G401.6 (cell line): ENCODE measurements around the gene ZNF3.
A peak's percentile ranks its signal among the peaks of the same experiment; 100 is the strongest.
"Not testable (repeated sequence)": the region's sequence is repeated elsewhere in the genome, so short reads cannot be mapped to it uniquely, and the experiment has no call there.

Source experiments
- FAIRE-seq: peaks from 2 replicates; lab custom pipeline; 2012; peaks lifted over from hg19 to GRCh38; lab: Jason Lieb, UNC

ZNF3 gene

DNA sequence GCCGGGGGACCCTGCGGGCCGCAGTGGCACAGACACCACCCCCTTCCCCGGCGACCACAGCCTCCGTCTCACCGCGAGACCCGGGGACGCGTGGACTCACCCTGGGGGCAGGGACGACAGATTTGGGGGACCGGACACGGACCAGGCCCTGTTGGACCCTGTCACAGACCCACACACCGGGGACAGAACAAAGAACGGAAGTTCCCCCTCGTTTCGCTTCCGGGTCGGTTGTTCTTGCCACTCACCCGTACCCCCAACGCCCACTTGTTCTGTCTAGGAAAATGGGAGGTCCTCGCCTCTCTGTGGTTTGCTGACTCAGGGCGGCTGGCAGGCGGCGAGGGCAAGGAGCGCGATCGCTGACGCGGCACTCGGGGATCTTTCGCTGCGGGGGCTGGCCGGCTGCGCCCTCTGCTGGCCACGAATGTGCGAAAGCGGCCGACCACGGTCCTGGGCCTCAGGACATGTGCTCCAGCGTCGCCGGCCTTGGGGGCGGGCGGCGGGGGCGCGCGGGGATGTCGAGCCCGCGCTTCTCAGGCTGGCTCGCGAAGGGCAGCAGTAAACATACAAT lies at the start of gene ZNF3:
ZNF3 (minus strand) TSS at position 189 of the 568 bp plus-strand sequence. CDS start 4,366 bp downstream, outside the sequence.
- FAIRE-seq: peak; percentile 96

DNA sequence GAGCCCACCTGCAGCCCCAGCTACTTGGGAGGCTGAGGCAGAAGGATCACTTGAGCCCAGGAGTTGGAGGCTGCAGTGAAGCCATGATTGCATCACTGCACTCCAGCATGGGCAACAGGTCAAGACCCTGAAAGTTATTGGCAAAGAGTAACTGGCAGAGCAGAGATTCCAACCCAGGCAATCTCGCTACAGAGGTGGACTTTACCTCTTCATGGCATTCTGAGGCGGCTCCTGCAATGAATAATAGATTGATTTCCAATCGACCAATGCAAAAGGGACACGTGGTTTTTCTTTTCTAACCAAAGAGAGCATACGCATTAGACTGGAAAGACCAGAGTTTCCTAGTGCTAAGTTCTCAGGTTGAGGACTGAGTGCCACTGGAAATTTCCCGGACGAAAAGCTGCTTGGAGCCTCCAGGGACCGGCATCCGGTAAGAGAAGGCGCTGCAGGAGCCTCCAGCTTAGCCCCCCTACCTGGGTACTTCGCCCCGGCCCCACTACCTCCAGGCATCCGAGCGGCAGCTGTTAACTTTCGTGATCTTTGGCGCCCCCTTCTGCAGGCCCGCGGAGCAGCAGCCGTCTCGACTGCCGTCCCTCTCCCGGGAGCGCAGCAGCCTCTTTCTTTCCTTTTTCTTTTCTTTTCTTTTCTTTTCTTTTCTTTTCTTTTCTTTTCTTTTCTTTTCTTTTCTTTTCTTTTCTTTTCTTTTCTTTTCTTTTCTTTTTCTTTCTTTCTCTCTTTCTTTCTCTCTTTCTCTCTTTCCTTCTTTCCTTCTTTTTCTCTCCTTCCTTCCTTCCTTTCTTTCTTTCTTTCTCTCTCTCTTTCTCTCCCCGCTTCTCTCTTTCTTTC lies 49.3 kb upstream of the ZNF3 start:
- FAIRE-seq: peak; percentile 52

DNA sequence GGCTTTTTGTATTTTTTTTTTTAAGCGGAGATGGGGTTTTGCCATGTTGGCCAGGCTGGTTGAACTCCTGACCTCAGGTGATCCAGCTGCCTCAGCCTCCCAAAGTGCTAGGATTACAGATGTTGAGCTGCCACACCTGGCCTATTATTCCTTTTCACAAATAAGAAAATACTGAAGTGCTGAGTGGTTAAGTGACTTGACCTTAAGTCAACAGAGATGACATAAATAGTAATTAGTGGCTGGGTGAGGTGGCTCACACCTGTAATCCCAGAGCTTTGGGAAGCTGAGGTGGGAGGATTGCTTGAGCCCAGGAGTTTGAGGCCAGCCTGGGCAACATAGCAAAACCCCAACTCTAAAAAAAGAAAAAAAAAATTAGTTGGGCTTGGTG lies 48.7 kb upstream of the ZNF3 start:
- not testable (repeated sequence) for FAIRE-seq

DNA sequence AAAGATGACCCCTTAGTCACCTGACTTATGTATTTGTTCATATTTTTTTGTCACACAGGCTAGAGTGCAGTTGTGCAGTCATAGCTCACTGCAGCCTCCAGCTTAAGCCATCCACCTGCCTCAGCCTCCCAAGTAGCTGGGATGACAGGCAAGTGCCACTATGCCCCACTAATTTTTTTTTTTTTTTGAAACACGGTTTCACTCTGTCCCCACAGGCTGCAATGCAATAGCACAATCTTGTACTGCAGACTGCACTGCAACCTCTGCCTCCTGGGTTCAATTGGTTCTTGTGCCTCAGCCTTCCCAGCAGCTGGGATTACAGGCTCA lies 47.1 kb upstream of the ZNF3 start:
- FAIRE-seq: no peak

DNA sequence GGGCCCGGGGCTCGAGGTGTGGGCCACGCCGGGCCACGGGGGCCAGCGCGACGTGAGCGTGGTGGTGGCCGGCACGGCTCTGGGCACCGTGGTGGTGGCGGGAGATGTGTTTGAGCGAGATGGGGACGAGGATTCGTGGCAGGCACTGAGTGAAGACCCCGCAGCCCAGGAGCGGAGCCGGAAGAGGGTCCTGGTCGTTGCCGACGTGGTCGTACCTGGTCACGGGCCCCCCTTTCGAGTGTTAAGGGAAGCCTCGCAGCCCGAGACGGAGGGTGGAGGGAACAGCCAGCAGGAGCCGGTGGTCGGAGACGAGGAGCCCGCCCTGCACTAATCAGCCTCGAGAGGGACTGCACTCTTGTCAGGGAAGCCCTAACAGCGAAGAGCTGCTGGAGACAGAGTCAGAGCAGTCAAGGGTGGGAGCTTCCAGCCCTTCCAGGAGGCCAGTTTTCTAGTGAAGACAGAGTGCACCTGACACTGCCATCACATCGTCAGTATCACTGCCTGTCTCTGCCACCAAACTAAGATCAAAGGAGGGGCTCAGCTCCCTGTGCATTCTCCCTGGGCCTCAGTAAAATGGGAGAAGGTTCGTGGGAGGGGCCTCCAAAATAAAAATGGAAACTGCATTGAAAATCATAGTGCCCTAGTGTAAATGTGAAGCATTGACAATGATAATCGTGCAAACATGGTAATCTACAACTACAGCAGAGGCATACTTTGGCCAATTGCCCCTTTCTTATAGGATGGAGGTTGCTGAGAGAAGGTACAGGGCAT lies 46.5 kb upstream of the ZNF3 start:
- FAIRE-seq: no peak

DNA sequence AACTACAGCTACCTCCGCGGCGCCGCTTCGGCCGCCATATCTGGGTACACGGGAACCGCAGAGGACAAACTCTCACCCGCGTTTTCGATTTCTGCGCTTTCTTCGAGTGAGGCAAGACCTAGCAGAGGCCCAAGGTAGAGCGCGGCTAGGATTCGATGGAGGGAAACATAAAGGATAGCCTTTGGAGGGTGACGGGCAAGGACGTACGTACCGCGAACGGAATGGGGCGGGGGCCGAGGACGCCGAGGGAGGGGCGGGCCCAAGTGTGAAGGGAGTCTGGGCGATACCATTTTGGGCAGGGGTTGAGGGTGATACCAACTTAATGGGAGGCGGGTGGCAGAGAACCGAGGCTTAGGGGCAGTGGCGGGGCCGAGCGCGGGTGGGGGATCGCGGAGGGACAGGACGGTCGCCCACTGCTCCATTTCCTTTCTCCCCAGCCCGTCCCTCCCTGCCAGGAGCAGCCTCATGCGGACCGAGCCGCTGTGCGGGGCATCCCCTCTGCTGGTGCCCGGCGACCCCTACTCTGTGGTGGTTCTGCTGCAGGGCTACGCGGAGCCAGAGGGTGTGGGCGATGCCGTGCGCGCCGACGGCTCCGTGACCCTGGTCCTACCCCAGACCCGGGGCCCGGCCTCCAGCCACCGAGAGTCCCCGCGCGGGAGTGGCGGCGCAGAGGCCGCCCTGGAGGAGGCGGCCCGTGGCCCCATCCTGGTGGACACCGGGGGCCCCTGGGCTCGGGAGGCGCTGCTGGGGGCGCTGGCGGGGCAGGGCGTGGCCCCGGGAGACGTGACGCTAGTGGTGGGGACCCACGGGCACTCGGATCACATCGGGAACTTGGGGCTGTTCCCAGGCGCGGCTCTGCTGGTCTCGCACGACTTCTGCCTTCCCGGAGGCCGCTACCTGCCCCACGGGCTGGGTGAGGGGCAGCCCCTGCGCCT lies 45.7 kb upstream of the ZNF3 start, which contains the start of gene MBLAC1:
MBLAC1 (plus strand) TSS at position 37 of the 935 bp plus-strand sequence; CDS start at position 466, 429 bp downstream.
- FAIRE-seq: peak; percentile 55

DNA sequence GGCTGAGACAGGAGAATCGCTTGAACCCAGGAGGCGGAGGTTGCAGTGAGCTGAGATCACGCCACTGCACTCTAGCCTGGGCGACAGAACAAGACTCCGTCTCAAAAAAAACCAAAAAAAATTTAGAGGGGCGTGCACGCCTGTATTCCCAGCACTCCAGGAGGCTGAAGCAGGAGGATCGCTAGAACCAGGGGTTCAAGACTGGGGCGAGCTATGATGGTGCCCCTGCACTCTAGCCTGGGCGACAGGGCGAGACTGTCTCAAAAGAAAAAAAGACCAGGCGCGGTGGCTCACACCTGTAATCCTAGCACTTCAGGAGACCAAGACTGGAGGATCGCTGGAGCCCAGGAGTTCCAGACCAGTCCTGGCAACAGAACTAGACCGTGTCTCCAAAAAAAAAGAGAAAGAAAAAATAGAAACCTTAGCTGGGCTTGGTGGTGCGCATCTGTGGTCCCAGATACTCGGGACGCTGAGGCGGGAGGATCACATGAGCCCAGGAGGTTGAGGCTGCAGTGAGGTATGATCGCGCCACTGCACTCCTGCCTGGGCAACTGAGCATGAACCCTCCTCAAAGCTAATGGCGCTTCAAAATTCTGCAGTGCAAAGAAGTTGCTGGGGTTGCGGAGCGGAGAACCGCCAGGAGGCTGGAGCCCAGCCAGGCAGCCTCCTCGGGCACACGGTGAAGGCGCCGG lies 44.9 kb upstream of the ZNF3 start:
- no peak for FAIRE-seq

DNA sequence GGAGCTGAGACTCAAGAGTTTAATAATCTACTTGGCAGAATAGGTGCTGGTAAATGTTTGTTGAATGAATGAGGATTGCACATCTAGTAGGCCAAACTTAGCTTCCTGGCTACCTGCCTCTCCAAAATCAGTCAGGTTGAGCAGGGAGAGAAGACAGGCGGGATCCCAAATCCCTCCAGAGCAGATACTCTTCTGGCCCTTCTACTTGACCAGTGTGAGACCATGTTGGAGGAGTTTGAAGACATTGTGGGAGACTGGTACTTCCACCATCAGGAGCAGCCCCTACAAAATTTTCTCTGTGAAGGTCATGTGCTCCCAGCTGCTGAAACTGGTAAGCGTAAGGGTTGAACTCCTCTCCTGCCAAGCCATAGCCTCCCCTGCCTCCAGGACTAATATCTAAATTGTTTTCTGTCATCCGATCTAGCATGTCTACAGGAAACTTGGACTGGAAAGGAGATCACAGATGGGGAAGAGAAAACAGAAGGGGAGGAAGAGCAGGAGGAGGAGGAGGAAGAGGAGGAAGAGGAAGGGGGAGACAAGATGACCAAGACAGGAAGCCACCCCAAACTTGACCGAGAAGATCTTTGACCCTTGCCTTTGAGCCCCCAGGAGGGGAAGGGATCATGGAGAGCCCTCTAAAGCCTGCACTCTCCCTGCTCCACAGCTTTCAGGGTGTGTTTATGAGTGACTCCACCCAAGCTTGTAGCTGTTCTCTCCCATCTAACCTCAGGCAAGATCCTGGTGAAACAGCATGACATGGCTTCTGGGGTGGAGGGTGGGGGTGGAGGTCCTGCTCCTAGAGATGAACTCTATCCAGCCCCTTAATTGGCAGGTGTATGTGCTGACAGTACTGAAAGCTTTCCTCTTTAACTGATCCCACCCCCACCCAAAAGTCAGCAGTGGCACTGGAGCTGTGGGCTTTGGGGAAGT lies 43.0 kb upstream of the ZNF3 start:
- FAIRE-seq: no peak

DNA sequence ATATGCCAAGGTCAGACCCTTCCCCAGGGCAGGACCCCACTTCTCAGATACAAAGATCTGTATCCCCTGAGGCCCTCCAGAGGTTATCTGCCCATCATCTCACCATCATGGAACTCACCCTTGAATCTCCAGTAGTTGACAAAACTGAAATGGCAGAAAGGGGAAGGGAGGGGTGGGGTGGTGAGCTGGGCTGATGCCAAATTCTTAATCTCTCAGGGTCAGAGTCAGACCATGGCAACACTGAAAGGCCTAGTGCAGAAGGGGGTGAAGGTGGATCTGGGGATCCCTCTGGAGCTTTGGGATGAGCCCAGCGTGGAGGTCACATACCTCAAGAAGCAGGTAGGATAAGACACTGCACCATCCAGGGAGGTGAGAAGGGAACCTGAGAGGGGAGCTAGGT lies 41.0 kb upstream of the ZNF3 start:
- no peak for FAIRE-seq

DNA sequence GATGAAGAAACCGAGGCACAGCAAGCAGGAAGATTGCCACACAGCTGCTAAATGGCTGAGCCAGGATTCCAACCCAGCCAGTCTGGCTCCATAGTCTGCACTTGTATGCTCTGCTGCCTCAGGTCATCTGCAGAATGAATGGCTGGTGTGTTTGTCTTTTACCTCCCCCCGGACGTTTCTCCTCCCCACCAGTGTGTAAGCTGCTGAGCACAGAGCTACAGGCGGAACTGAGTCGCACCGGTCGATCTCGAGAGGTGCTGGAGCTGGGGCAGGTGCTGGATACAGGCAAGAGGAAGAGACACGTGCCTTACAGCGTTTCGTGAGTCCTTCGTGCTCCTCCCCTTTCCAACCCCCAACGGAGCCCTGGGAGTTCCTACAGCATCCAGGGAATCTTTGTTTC lies 40.5 kb upstream of the ZNF3 start:
- FAIRE-seq: no peak

DNA sequence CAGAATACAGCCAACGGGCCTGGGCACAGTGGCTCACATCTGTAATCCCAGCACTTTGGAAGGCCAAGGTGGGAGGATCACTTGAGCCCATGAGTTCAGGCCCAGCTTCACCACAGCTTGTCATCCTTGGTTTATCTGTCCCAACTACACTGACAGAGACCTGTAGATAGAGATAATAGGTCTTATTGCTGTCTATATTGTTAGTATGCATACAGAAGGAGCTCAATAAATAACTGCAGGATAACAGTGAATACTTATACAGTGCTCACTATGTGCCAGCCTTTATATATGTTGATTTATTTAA lies 39.2 kb upstream of the ZNF3 start:
- no peak for FAIRE-seq

DNA sequence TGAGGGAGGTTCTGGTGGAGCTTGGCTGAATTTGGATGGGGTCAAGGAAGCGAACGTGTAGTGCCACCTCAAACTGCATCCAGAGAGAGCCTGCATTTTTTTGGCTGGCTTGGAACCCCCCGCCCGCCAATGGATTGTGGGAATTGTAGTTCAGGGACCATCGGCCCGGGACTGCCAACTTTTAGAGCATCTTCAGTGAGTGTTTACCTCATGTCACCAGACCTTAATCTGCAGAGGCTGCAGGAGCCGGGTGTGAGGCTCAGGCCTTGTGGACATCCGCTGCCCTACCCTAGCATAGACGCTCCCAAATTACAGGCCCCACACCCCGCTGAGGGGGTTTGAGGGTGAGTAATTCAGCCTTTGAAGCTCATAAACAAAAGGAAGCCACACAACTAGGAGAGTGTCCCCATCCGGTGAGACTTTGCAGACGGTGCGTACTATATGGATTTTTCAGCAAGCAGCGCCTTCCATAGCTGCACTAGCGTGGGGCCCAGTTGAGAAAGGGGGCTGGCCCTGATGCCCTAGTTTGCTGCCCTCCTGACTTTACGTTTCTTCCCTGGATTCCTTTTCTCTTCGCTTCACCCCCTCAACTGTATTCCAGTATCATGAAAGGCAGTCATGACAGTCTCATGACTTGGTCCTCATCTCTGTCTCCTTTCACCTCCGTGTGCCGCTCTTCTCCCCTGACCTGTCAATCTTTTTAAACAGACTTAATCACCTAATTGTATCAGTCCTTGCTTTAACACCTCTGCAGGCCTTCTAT lies 38.6 kb upstream of the ZNF3 start:
- no peak for FAIRE-seq

DNA sequence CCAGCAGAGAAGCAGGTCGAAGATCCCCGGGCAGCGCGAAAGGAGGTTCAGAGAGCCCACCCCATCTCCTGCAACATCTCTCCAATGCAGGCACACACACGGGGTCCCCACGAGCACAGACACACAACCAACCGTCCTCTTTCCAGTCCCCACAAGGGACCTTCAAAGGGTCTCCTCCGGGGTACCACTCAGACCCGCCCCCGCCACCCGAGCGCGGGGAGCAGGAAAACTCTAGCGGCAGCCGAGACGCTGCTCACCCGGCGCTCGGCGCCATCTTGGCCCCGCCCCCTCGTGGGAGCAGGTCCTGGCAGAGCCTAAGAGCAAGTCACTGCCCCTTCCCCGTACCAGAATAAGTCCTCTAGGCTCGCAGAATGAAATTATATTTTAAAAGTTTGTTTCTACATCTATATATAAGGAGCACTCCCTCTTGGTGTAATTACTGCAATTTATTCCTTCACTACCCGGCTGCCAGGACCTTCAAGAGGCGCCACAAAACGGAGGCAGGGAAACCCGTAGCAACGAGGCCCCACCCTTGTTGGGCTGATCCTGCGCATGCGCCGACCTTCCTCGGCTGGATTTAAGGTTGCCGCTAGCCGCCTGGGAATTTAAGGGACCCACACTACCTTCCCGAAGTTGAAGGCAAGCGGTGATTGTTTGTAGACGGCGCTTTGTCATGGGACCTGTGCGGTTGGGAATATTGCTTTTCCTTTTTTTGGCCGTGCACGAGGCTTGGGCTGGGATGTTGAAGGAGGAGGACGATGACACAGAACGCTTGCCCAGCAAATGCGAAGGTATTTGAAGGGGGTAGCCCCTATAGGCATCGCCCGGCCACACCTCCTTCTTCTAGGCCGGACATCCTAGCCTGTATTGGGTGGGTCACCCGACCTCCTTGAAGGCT lies 37.8 kb upstream of the ZNF3 start, which contains the start of the genes CNPY4 and TAF6:
CNPY4 (plus strand) TSS at position 563 of the 898 bp plus-strand sequence; CDS start at position 674, 111 bp downstream.
TAF6 (minus strand) TSS at position 287 of the 898 bp plus-strand sequence. CDS start 5,149 bp downstream, outside the sequence.
- peak; percentile 63 for FAIRE-seq

DNA sequence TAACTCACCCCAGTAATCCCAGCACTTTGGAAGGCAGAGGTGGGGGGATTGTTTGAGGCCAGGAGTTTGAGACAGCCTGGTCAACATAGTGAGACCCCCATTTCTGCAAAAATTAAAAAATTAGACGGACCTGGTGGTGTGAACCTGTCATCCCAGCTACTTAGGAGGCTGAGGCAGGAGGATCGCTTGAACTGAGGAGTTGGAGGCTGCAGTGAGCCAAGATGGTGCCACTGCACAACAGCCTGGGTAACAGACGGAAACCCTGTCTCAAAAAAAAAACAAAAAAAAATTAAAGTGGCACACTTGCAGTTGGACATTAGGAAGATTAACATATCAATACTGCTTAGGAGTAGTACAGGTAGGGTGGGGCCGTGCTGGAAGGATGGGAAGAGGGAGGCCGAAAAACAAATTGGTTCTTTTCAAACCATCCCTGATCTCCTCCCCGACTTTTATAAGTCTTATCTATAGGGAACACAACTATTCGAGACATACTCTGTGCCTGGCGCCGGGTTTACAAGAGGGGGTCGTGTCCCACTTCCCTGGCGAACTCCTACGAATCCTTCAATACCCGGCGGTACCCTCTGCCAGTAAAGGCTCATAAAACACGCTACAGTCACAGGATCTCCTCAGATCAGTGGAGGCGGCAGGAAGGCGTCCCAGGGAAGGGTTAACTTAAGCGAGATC lies 37.0 kb upstream of the ZNF3 start:
- no peak for FAIRE-seq

DNA sequence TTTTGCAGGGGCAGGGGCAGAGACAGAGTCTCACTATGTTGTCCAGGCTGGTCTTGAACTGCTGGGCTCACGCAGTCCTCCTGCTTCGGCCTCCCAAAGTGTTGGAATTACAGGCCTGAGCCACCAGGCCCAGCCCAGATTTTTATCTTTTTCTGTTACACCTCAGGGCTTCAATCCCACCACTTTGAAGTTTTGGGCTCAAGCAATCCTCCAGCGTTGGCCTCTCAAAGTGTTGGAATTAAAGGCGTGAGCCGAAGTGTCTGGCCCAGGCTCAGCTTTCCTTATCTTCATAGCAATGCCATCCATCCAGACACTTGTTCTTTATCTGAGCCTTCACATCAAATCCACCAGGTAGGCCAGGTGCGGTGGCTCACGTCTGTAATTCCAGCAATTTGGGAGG lies 33.5 kb upstream of the ZNF3 start:
- FAIRE-seq: no peak

DNA sequence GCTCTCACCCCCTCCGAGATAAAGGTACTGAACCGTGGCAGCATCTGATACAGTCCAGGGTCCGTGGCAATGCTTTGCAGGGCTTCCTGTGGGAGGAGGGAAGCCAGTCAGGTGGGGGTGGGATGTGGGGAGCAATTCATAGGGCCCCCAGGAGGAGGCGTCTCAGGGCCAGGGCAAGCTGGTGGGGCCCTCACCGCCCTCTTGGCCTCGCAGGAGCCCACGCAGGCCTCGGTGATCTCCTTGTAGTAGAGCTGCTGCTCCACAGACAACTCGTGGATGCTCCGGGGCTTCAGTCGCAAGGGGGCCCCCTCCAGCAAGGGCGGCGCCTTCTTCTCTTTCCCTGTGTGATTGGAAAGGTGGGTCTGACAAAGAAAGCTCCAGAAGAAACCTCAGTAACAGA lies 30.4 kb upstream of the ZNF3 start:
- FAIRE-seq: no peak

DNA sequence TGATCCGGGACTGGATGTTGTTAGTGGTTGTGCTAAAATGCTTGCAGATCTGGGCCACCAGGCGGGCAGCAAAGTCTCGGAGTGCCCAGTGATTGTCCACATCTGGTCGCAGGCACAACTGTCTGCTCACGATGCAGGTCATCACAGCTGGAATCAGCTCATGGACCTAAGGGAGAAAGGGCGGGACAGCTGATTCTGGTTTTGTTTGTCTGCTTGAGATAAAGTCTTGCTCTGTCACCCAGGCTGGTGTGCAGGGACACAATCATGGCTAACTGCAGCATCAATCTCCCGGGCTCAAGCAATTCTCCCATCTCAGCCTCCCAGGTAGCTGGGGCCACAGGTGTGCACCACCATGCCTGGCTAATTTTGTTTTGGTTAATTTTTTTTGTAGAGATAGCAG lies 29.6 kb upstream of the ZNF3 start:
- no peak for FAIRE-seq
